ENCODE results near the gene ARHGAP18.

ARHGAP18 gene

DNA sequence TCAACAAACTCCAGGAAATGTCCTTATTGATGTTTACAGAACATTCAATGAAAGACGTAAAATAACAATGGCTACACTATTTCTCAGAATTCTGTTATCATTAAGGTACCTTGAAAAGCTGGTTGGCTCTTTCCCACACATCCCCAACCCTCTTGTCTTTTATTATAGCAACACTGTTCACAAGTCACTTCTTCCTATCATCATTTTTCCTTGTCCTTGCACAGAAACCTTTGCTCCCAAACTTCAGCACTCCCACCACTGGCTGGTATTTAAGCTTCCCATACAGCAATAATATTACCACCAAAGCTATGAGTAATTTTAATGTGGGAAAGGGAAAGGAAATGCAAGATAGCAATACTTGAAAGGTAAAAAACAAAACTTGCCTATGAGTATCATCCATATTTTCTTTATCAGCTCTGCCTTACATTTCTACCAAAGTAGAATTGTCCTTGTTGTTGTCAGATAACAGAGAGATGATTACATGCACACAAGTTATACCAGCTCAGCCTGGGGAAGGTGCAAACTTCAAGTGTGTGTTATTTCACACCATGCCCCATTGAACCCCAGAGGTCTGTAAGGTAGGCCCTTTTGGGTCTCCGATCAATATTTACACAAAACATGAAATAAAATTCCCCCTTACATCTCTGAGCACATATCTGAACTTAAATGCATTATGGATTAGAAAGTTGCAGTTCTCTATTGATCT is 32.2 kb downstream of the ARHGAP18 start:
- Histone ChIP-seq H3F3A (ENCODE audit: insufficient read depth, low read length) (0 out of 2 replicates have a peak, but pooled peaks cover 4% of the 10 kb centered on the region), H3K4me1 (ENCODE audit: low read length) (peaks cover 18% of the 10 kb centered on the region), H3K4me3 (ENCODE audit: low read length) (no peak overlapping the region), H3K27ac (ENCODE audit: low read length) (no peak overlapping the region), H2AFZ (ENCODE audit: low read length) (no peak overlapping the region), H3K9me3 (replicated peaks; ENCODE audit: insufficient read depth, low read length) (no peaks in the 10 kb centered on the region), H3K9me2 (replicated peaks; ENCODE audit: insufficient read depth, low read length) (no peaks in the 10 kb centered on the region), H3K9ac (ENCODE audit: low read length) (no peak overlapping the region), H3K4me2 (ENCODE audit: low read depth, low read length) (no peak overlapping the region), H3K79me2 (ENCODE audit: low read length) (peaks cover 91% of the 10 kb centered on the region), H4K20me1 (ENCODE audit: insufficient read depth, low read length) (no peaks in the 10 kb centered on the region), H3K27me3 (replicated peaks; ENCODE audit: insufficient read depth, low read length) (no peaks in the 10 kb centered on the region), H3K36me3 (replicated peaks; ENCODE audit: insufficient read depth, low read length) (no peaks in the 10 kb centered on the region)
- no peak for DNase-seq
- TF ChIP-seq EZH2 (optimal IDR thresholded peaks at IDR 0.05; ENCODE audit: low read depth, low read length) (no peak), EZH2phosphoT487 (IDR thresholded peaks at IDR 0.05; ENCODE audit: low read length) (no peak), CTCF (IDR thresholded peaks at IDR 0.05; ENCODE audit: low read length) (no peak)

GRCh38 chr6:129675669-129676472 is 34.1 kb downstream of the ARHGAP18 start:
- TF ChIP-seq CTCF (IDR thresholded peaks at IDR 0.05; ENCODE audit: low read length) (no peak), EZH2 (optimal IDR thresholded peaks at IDR 0.05; ENCODE audit: low read depth, low read length) (no peak)
- H2AFZ ChIP-seq (ENCODE audit: low read length), result no peak overlapping the region
- H3F3A ChIP-seq (ENCODE audit: insufficient read depth, low read length), result 0 out of 2 replicates have a peak, but pooled peaks cover 4% of the 10 kb centered on the region
- no peaks in the 10 kb centered on the region for H3K27me3 ChIP-seq (replicated peaks; ENCODE audit: insufficient read depth, low read length)
- H3K9ac ChIP-seq (ENCODE audit: low read length), result no peak overlapping the region
- no peaks in the 10 kb centered on the region for H4K20me1 ChIP-seq (ENCODE audit: insufficient read depth, low read length)
- peaks cover 20% of the 10 kb centered on the region for H3K4me1 ChIP-seq (ENCODE audit: low read length)
- no peak for DNase-seq
- no peaks in the 10 kb centered on the region for H3K9me2 ChIP-seq (replicated peaks; ENCODE audit: insufficient read depth, low read length)
- no peak overlapping the region for H3K4me2 ChIP-seq (ENCODE audit: low read depth, low read length)
- H3K9me3 ChIP-seq (replicated peaks; ENCODE audit: insufficient read depth, low read length), result no peaks in the 10 kb centered on the region
- H3K27ac ChIP-seq (ENCODE audit: low read length), result no peak overlapping the region
- no peak overlapping the region for H3K4me3 ChIP-seq (ENCODE audit: low read length)
- H3K79me2 ChIP-seq (ENCODE audit: low read length), result peaks cover 92% of the 10 kb centered on the region
- no peaks in the 10 kb centered on the region for H3K36me3 ChIP-seq (replicated peaks; ENCODE audit: insufficient read depth, low read length)

GRCh38 chr6:129673748-129674147 is 36.2 kb downstream of the ARHGAP18 start:
- no peak for DNase-seq
- peaks cover 85% of the 10 kb centered on the region for H3K79me2 ChIP-seq (ENCODE audit: low read length)
- H3F3A ChIP-seq (ENCODE audit: insufficient read depth, low read length), result 0 out of 2 replicates have a peak, but pooled peaks cover 4% of the 10 kb centered on the region
- no peak for TF ChIP-seq CTCF (IDR thresholded peaks at IDR 0.05; ENCODE audit: low read length)
- no peaks in the 10 kb centered on the region for H3K36me3 ChIP-seq (replicated peaks; ENCODE audit: insufficient read depth, low read length)
- no peak overlapping the region for H3K27ac ChIP-seq (ENCODE audit: low read length)
- no peak overlapping the region for H2AFZ ChIP-seq (ENCODE audit: low read length)
- H3K4me2 ChIP-seq (ENCODE audit: low read depth, low read length), result no peak overlapping the region
- no peaks in the 10 kb centered on the region for H3K9me3 ChIP-seq (replicated peaks; ENCODE audit: insufficient read depth, low read length)
- no peaks in the 10 kb centered on the region for H4K20me1 ChIP-seq (ENCODE audit: insufficient read depth, low read length)
- H3K4me1 ChIP-seq (ENCODE audit: low read length), result peaks cover 20% of the 10 kb centered on the region
- H3K4me3 ChIP-seq (ENCODE audit: low read length), result no peak overlapping the region
- H3K9me2 ChIP-seq (replicated peaks; ENCODE audit: insufficient read depth, low read length), result no peaks in the 10 kb centered on the region
- no peaks in the 10 kb centered on the region for H3K27me3 ChIP-seq (replicated peaks; ENCODE audit: insufficient read depth, low read length)
- no peak overlapping the region for H3K9ac ChIP-seq (ENCODE audit: low read length)
